AG09309 (cell line): ENCODE measurements around the gene SLC1A7.

ENCODE experiments used
- DNase-seq: peaks from one replicate; pipeline ENCODE4 v3.0.0-alpha.2; 2010; ENCODE audit warnings: low read depth
- H3K4me3 ChIP-seq: 2 replicates; pipeline ENCODE4 v1.5.1; 2011; ENCODE audit warnings: mild to moderate bottlenecking, low read depth, low read length, moderate library complexity; ENCODE audit not compliant: control insufficient read depth
- CTCF ChIP-seq: IDR thresholded peaks from 2 replicates; pipeline ENCODE4 v1.5.1; 2011; ENCODE audit warnings: mild to moderate bottlenecking, low read depth, low read length, inconsistent platforms; ENCODE audit not compliant: insufficient read depth, control insufficient read depth; ENCODE audit errors: missing control alignments

Gene SLC1A7

GRCh38 chr1:53078333-53079101 lies 63.9 kb downstream of the SLC1A7 start:
- no peak overlapping the region for H3K4me3 ChIP-seq
- no peak for TF ChIP-seq CTCF
- DNase-seq: no peak

GRCh38 chr1:53077599-53077965 lies 64.9 kb downstream of the SLC1A7 start:
- H3K4me3 ChIP-seq: no peak overlapping the region
- DNase-seq: no peak
- no peak for TF ChIP-seq CTCF

GRCh38 chr1:53076721-53077598 lies 65.5 kb downstream of the SLC1A7 start:
- no peak for DNase-seq
- no peak for TF ChIP-seq CTCF
- H3K4me3 ChIP-seq: no peak overlapping the region

GRCh38 chr1:53076165-53076564 lies 66.3 kb downstream of the SLC1A7 start:
- no peak overlapping the region for H3K4me3 ChIP-seq
- TF ChIP-seq CTCF: no peak
- DNase-seq: no peak

GRCh38 chr1:53075761-53076163 lies 66.7 kb downstream of the SLC1A7 start:
- no peak for DNase-seq
- no peak for TF ChIP-seq CTCF
- H3K4me3 ChIP-seq: no peak overlapping the region

GRCh38 chr1:53075206-53075605 lies 67.2 kb downstream of the SLC1A7 start:
- no peak for DNase-seq
- TF ChIP-seq CTCF: no peak
- no peak overlapping the region for H3K4me3 ChIP-seq
